Measurements from ENCODE around the gene FLT1.

The FLT1 gene

DNA sequence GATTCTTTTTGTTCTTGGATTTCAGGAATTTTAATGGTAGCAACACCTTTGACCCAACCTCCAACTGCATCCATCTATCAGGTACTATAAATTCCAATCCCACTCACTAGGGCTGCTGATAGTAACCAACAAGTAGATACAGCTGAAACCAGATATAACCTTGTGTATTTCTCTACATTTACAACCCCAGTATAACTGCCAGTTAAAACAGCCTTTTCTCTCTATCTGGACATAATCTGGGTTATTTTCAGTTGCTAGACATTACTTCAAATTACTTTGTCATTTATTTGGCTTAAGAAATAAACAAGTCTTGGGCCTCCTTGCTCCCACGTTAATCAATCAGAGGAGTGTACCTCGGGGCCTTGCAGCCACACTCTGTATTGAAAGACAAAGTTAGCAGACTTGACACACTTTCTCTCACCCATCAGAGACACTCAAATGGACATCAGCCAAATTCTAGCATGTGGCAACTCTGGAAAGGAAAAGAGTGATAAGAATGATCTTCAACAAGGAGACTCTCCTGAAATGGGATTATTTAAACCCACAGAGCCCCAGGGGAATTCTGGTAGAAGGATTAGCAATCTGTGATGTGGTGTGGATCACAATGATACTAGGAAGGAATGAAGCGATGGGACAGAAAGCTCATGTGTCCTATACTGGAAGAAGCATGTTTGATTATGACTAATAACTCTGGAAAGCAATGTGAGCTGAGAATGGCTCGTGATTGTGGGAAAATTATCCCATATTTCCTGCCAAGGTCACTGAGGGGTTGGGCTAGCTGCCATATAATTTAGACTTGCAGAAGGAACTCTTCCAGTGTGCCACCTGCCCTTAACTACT is 157.5 kb downstream of the FLT1 start:
- H3K4me3 ChIP-seq (ENCODE audit: low read depth, low read length, poor library complexity, severe bottlenecking), result no peak overlapping the region

DNA sequence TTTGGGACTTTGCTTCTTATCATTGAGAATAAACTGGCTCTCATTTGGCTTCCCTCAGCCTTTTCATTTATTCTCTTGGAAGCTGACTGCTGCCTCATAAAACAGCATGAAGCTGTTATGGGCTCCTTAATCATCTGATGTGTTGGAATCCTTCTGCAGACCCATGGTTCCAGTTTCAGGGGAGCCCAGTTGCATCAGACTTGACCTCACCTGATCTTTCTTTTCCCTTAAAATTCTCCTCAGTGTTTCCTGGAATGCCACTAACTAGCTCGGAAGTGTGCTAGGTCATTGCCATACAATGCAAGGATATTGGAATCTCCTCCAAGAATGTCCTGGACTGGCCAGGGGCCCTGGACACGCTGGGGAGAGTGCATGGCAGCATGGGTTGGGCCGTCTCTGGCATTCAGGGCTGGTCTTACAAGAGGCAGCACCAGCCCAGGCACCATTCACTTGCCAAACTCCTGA is 158.7 kb downstream of the FLT1 start:
- Histone ChIP-seq H3K27me3 (ENCODE audit: insufficient read depth, low read length) (no peaks in the 10 kb centered on the region), H3K9ac (ENCODE audit: low read length) (no peak overlapping the region), H2AFZ (ENCODE audit: low read length) (no peak overlapping the region), H4K20me1 (ENCODE audit: insufficient read depth, low read length) (no peaks in the 10 kb centered on the region), H3K36me3 (ENCODE audit: insufficient read depth, low read length) (no peaks in the 10 kb centered on the region), H3F3A (ENCODE audit: insufficient read depth, low read length) (no peaks in the 10 kb centered on the region), H3K4me1 (ENCODE audit: insufficient read depth, low read length, severe bottlenecking) (no peaks in the 10 kb centered on the region), H3K4me3 (ENCODE audit: low read depth, low read length, poor library complexity, severe bottlenecking) (no peak overlapping the region), H3K9me2 (ENCODE audit: low read depth, low read length) (no peaks in the 10 kb centered on the region), H3K27ac (ENCODE audit: low read depth, low read length, poor library complexity, severe bottlenecking) (no peak overlapping the region), H3K9me3 (ENCODE audit: low read length) (no peaks in the 10 kb centered on the region), H3K79me2 (ENCODE audit: insufficient read depth, low read length) (no peaks in the 10 kb centered on the region), H3K4me2 (ENCODE audit: low read length) (no peak overlapping the region)
- no peak for TF ChIP-seq EZH2 (IDR thresholded peaks at IDR 0.05; ENCODE audit: borderline replicate concordance, low read length)
- TF ChIP-seq, protein P1, sequence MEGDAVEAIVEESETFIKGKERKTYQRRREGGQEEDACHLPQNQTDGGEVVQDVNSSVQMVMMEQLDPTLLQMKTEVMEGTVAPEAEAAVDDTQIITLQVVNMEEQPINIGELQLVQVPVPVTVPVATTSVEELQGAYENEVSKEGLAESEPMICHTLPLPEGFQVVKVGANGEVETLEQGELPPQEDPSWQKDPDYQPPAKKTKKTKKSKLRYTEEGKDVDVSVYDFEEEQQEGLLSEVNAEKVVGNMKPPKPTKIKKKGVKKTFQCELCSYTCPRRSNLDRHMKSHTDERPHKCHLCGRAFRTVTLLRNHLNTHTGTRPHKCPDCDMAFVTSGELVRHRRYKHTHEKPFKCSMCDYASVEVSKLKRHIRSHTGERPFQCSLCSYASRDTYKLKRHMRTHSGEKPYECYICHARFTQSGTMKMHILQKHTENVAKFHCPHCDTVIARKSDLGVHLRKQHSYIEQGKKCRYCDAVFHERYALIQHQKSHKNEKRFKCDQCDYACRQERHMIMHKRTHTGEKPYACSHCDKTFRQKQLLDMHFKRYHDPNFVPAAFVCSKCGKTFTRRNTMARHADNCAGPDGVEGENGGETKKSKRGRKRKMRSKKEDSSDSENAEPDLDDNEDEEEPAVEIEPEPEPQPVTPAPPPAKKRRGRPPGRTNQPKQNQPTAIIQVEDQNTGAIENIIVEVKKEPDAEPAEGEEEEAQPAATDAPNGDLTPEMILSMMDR (IDR thresholded peaks at IDR 0.05; ENCODE audit: low read length), result no peak

More for the DNA sequence above, 157.5 kb downstream of the FLT1 start:
- no peaks in the 10 kb centered on the region for H3K79me2 ChIP-seq (ENCODE audit: insufficient read depth, low read length)
- TF ChIP-seq, protein P1 (IDR thresholded peaks at IDR 0.05; ENCODE audit: low read length), result no peak
- TF ChIP-seq EZH2 (IDR thresholded peaks at IDR 0.05; ENCODE audit: borderline replicate concordance, low read length), result no peak
- no peaks in the 10 kb centered on the region for H3K9me2 ChIP-seq (ENCODE audit: low read depth, low read length)
- H3K36me3 ChIP-seq (ENCODE audit: insufficient read depth, low read length), result no peaks in the 10 kb centered on the region
- H3F3A ChIP-seq (ENCODE audit: insufficient read depth, low read length), result no peaks in the 10 kb centered on the region
- no peak overlapping the region for H2AFZ ChIP-seq (ENCODE audit: low read length)
- H3K27ac ChIP-seq (ENCODE audit: low read depth, low read length, poor library complexity, severe bottlenecking), result no peak overlapping the region
- no peaks in the 10 kb centered on the region for H4K20me1 ChIP-seq (ENCODE audit: insufficient read depth, low read length)
- H3K4me2 ChIP-seq (ENCODE audit: low read length), result no peak overlapping the region
- no peaks in the 10 kb centered on the region for H3K9me3 ChIP-seq (ENCODE audit: low read length)
- no peaks in the 10 kb centered on the region for H3K4me1 ChIP-seq (ENCODE audit: insufficient read depth, low read length, severe bottlenecking)
- H3K9ac ChIP-seq (ENCODE audit: low read length), result no peak overlapping the region
- H3K27me3 ChIP-seq (ENCODE audit: insufficient read depth, low read length), result no peaks in the 10 kb centered on the region

DNA sequence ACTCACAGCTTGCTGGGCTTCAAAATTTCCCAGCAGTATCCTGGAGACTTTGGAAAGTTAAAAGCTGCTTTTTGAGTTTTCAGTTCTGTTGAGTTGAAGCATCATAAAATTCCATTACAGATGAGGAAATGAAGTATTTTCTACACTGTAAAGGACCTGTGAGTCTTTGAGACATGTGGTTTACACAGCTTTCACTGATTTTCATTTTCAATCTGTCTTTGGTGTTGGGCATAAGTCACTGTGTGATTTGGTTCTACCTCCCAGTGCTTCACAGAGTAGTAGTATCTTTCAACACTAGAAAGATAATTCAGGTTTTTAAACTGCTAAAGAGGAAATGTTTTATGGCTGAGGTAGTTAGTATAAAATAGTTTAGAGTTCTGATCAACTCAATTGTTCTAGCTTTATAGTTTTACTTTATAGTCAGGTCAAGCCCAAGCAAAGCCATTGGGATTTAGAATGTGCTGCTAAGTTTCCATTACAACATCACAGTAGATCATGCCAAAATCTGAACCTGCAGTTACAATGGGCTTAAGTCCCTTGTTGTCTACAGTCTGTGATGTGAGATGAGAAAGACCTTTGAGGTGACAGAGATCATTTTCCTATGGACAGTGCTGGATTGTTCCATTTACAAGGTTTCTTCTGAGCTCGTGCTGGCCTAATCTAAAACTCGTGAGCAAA is 161.6 kb downstream of the FLT1 start:
- Histone ChIP-seq H3K9ac (ENCODE audit: low read length) (no peak overlapping the region), H3K9me3 (ENCODE audit: low read length) (no peaks in the 10 kb centered on the region), H3K27ac (ENCODE audit: low read depth, low read length, poor library complexity, severe bottlenecking) (no peak overlapping the region), H2AFZ (ENCODE audit: low read length) (no peak overlapping the region), H4K20me1 (ENCODE audit: insufficient read depth, low read length) (no peaks in the 10 kb centered on the region), H3K27me3 (ENCODE audit: insufficient read depth, low read length) (no peaks in the 10 kb centered on the region), H3K36me3 (ENCODE audit: insufficient read depth, low read length) (no peaks in the 10 kb centered on the region), H3K4me2 (ENCODE audit: low read length) (no peak overlapping the region), H3K4me3 (ENCODE audit: low read depth, low read length, poor library complexity, severe bottlenecking) (no peak overlapping the region), H3F3A (ENCODE audit: insufficient read depth, low read length) (no peaks in the 10 kb centered on the region), H3K9me2 (ENCODE audit: low read depth, low read length) (no peaks in the 10 kb centered on the region), H3K79me2 (ENCODE audit: insufficient read depth, low read length) (no peaks in the 10 kb centered on the region), H3K4me1 (ENCODE audit: insufficient read depth, low read length, severe bottlenecking) (no peaks in the 10 kb centered on the region)
- TF ChIP-seq, protein P1 (IDR thresholded peaks at IDR 0.05; ENCODE audit: low read length), result no peak
- no peak for TF ChIP-seq EZH2 (IDR thresholded peaks at IDR 0.05; ENCODE audit: borderline replicate concordance, low read length)

All from OCI-LY1 (cell line).